ENCODE results near the gene MARCO. TPM values are rescaled to one million over a fixed set of nuclear protein-coding genes. Genes with fewer than 3 reads are reported as not detected.

The MARCO gene
- total and polyA plus RNA-seq, 3 donors from 2014 or later: 0.55 to 16.0 (median 0.74) TPM

DNA sequence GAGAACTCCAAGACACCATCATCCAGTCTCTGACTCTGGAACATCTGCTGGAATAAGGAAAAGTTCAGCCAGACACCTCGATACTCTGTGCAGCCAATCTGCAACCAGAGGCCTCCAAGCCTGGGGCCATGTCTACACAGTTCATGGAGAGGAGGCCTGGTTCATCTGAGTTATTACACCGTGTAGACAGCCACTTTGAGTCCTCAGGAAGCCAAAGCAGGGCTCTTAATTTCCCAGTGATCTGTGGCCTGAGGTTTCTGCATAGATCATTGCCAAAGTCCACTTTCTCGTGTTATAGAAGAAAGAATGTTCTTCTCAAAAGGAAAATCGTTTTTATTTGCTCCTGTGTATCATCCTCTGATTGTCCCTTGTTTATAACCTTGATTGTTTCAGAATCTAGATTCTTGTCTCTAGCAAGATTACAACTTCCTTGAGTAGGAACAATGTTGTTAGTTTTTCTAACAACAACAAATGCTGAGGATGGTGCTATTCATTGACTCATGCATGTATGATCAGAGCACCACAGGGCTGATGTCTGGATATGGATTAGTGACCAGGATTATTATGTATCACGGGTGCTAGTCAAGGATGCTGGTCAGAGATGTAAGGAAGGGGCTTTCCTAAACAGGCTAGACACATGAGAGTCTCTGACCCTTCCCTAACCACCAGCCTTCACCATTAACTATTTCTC, 30.7 kb upstream of the MARCO start:
- no peak for TF ChIP-seq CTCF (IDR thresholded peaks at IDR 0.05)
- TF ChIP-seq POLR2A (IDR thresholded peaks at IDR 0.05): no peak
- DNase-seq: no peak
- H3K36me3 ChIP-seq (ENCODE audit: low read depth, missing control alignments): no peaks in the 10 kb centered on the region
- intact Hi-C loops (cut with DNase I; ENCODE audit: low total_unique reads): no loop called here
- H3K27me3 ChIP-seq: no peaks in the 10 kb centered on the region
- H3K27ac ChIP-seq: no peak overlapping the region
- H3K4me1 ChIP-seq: no peaks in the 10 kb centered on the region
- WGBS, 2 donors: 65 to 67% methylated on average over 5 of the region's 5 CpGs
- H3K9me3 ChIP-seq: no peaks in the 10 kb centered on the region
- no peak overlapping the region for H3K4me3 ChIP-seq

DNA sequence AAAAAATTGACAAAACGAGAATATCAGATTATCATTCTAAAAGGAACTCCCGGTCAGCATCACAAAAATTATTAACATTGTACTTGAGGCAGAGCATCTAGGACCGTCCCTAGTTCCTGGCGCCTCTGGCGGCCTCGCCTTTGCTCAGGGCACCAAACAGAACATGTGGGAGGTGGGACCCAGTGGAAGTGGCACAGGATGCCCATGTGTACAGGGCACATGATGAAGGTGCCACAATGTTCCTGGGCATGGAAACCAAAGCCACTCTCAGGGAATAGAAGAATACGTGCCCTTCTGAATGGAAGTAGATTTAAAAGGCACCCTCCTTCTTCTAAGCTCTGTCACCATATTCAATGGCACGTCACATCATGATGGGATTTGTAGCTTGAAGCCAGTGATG, 30.1 kb upstream of the MARCO start:
- Histone ChIP-seq H3K9me3 (no peaks in the 10 kb centered on the region), H3K4me3 (no peak overlapping the region), H3K4me1 (no peaks in the 10 kb centered on the region), H3K36me3 (ENCODE audit: low read depth, missing control alignments) (no peaks in the 10 kb centered on the region), H3K27ac (no peak overlapping the region), H3K27me3 (no peaks in the 10 kb centered on the region)
- no peak for TF ChIP-seq POLR2A (IDR thresholded peaks at IDR 0.05)
- no peak for TF ChIP-seq CTCF (IDR thresholded peaks at IDR 0.05)
- intact Hi-C loops (cut with DNase I; ENCODE audit: low total_unique reads): no loop called here
- no peak for DNase-seq
- 80 to 85% methylated on average over 8 of the region's 8 CpGs for WGBS, 2 donors

DNA sequence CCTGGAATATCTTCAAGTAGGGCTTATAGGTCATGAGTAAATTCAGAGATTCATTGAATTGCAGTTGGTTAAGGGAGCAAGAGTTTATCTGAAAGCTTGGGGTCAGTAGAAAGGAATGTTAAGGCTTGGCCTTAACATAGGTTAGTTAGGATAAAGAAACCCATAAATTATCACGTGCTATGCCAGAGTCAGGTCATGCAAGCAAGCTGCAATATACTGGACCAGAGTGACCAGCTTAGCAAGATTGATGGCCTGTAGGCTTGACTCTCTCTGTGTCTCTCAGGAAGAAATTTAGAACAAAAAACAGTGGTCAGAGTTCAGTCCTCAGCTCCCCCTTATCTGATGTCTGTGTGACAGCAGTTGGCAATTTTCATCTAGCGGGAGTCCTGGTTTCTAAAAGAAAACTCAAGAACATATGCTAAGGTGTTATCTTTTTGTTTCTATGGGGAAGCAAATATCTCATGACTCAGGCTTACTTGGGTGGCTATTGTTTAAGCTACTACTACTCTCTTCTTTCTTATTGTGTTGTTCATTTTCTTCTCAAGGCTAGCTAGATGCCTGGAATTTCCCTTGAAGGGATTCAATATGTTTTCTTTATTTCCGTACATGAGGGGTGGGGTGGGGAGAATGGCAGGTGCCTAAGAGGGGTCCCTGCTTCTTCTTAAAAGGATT, 28.7 kb upstream of the MARCO start:
- H3K27me3 ChIP-seq: no peaks in the 10 kb centered on the region
- H3K4me1 ChIP-seq: no peaks in the 10 kb centered on the region
- no peak overlapping the region for H3K27ac ChIP-seq
- TF ChIP-seq CTCF (IDR thresholded peaks at IDR 0.05) (no peak), POLR2A (IDR thresholded peaks at IDR 0.05) (no peak)
- intact Hi-C loops (cut with DNase I; ENCODE audit: low total_unique reads): no loop called here
- no peak for DNase-seq
- no peak overlapping the region for H3K4me3 ChIP-seq
- WGBS, 2 donors: 41 to 45% methylated on average over 3 of the region's 3 CpGs
- no peaks in the 10 kb centered on the region for H3K9me3 ChIP-seq
- no peaks in the 10 kb centered on the region for H3K36me3 ChIP-seq (ENCODE audit: low read depth, missing control alignments)

- no peak for TF ChIP-seq CTCF (IDR thresholded peaks at IDR 0.05)
- TF ChIP-seq POLR2A (IDR thresholded peaks at IDR 0.05): no peak
- Histone ChIP-seq H3K4me1 (no peaks in the 10 kb centered on the region), H3K4me3 (no peak overlapping the region), H3K27me3 (no peaks in the 10 kb centered on the region), H3K9me3 (no peaks in the 10 kb centered on the region), H3K27ac (no peak overlapping the region), H3K36me3 (ENCODE audit: low read depth, missing control alignments) (no peaks in the 10 kb centered on the region)
- intact Hi-C loops (cut with DNase I; ENCODE audit: low total_unique reads): no loop called here
- DNase-seq: no peak
- WGBS, 2 donors: 79 to 81% methylated on average over 3 of the region's 3 CpGs
Measured at GRCh38 chr2:118913803-118914645, 28.0 kb upstream of the MARCO start.
